Stimulated activated CD8-positive, alpha-beta memory T cell treated with anti-CD3 and anti-CD28 coated beads, Interleukin-4, amount 100 ng/mL, for 24 hours (primary cell): ENCODE results near the gene SLC5A9.
"Not testable (repeated sequence)": the region's sequence is repeated elsewhere in the genome, so short reads cannot be mapped to it uniquely, and the experiment has no call there.

ENCODE experiments used
- DNase-seq: peaks from one replicate; pipeline ENCODE4 v3.0.0-alpha.2; 2020; ENCODE audit warnings: low read depth

The SLC5A9 gene

DNA sequence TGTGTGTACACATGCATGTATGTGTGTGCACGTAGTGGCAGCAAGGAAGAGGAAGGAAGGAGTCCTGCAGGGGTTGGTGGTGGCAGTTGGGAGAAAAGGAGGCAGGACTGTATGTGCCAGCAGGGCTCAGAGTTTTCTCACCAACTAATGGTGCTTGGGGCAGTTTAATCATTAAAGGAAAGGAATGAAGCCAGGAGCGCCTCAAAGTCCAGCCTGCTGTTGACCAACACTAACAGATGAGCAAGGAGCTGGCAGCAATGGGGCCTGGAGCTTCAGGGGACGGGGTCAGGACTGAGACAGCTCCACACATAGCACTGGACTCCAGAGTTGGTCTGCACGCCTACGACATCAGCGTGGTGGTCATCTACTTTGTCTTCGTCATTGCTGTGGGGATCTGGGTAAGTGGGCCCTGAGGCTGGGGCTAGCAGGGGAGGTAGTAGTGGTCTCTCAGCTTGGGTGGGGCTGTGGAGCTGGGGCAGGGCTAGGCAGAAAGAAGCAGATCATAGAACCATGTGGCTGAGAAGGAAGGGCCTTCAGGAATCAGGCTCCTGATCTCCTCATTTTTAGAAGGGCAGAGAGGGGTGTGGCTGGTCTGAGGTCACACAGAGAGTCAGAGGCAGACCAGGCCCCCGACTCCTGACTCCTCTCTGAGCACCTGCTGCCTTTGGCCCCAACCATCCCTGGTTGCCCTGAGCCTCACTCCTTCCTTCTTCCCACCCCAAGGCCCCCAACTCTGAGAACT is at the start of gene SLC5A9:
SLC5A9 (plus strand) TSS at position 216 of the 742 bp plus-strand sequence; CDS start at position 237, 21 bp downstream.
- no peak for DNase-seq

GRCh38 chr1:48175116-48175515 is 47.4 kb upstream of the SLC5A9 start:
- no peak for DNase-seq

DNA sequence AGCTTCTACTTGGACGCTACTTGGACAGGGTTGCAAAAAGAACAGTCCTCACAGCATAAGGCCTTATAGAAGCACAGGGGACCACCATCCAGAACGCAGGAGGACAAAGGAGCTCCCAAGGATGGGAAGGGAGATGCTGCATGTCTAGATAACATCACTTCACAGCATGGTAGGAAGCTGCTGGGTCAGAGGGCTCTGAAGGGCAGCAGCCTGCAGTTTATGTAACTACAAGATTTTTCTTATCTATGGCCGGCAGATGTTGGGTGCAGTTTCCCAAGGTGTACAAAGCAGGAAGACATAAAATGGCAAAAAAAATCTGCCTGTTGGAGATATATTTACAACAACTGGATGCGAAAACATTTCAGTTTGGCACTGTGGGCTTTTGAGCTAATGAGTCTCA is 45.3 kb upstream of the SLC5A9 start:
- DNase-seq, result no peak

GRCh38 chr1:48181669-48182367 is 40.7 kb upstream of the SLC5A9 start:
- no peak for DNase-seq

GRCh38 chr1:48182439-48182838 is 40.1 kb upstream of the SLC5A9 start:
- no peak for DNase-seq

GRCh38 chr1:48186306-48186839 is 36.1 kb upstream of the SLC5A9 start:
- no peak for DNase-seq

- no peak for DNase-seq
These were observed 34.5 kb upstream of the SLC5A9 start for GRCh38 chr1:48187969-48188563.

- DNase-seq, result no peak
These were observed 31.6 kb upstream of the SLC5A9 start for GRCh38 chr1:48190881-48191280.

DNA sequence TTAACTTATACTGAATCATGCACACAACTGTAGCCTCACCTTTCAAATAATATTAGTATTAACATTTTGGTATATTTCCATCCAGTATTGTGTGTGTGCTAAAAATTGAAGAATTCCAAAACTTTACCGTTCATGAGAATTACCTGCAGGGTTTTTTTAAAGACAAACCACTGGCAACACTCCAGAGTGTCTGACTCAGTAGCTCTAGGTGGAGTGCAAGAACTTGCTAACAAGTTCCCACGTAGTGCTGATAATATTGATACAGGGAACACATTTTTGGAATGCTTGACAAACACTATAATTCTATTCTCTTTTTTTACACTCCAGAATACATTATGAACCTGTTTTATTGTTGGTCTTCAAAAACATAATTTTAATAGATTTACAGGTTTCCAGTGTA is 27.7 kb upstream of the SLC5A9 start:
- no peak for DNase-seq

DNA sequence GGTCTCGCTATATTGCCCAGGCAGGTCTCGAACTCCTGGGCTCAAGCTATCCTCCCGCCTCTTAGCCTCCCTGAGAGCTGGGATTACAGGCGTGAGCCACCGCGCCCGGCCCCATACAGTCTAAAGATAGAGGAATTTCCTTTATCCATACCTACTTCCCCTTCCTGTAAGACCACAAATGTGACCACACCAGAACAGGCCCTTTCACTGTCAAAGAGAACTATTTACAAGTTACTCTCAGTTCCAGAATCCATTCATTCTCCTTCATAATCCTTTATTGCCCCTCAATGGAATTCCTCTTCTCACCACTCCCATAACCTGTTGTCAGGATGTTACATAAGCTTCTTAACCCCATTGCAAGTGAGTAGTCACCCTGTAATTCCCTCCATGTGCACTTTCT is 26.3 kb upstream of the SLC5A9 start:
- no peak for DNase-seq

DNA sequence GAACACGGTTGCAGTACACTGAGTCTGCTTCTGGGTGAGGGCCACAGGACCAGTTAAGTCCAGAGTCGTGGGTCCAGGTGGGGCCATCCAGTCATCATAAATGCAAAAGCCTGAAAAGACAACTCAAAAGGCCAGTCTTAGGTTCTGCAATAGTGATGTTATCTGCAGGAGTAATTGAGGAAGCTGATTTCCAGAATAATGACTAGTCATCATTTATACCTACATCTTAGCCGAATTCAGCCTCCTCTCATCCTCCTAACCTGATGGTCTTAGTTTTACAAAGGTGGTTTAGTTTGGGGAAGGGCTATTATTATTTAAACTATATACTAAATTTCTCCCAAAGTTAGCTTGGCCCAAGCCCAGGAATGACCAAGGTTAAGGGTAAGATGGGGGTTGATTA is 23.5 kb upstream of the SLC5A9 start:
- no peak for DNase-seq

GRCh38 chr1:48200166-48200900 is 22.2 kb upstream of the SLC5A9 start:
- no peak for DNase-seq

GRCh38 chr1:48202030-48202752 is 20.3 kb upstream of the SLC5A9 start:
- DNase-seq, result peak; percentile 36

- no peak for DNase-seq
These were observed 19.1 kb upstream of the SLC5A9 start for GRCh38 chr1:48203287-48203900.

DNA sequence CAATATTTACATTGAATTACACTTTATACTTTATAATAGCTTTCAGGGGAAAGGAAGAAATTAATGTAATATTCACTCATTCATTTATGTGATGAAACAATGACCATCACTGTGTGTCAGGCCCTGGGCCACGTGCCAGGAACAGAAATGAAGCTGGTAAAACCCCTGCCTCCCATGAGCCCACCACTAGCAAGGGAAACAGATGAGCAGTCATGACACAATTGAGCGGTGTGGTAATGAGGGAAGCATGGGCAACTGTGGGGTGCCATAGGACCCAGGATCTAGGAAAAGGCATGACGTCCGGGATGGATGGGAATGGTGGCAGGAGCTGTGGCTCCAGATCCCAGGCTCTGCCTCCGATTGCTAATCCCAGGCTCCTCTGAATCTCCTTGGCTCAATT is 17.0 kb upstream of the SLC5A9 start:
- no peak for DNase-seq

DNA sequence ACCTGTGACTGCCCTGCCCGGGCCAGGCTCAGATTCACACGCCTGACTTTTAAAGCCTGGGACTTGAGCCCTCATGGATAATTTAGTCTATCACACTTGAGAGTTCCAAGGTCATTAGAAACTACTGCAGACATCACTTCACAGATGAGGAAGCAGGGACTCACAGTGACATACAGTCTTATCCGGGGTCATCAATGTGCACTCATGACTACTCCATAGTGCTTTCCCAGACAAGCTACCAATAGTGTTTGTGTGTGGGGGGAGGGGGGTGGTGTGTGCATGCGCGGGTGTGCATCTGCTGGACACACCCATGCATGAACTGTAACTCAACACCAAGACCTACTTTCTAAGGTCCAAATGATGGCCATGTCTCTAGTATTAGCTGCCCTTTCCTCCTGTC is 16.1 kb upstream of the SLC5A9 start:
- DNase-seq, result no peak

- DNase-seq, result no peak
These were observed 15.4 kb upstream of the SLC5A9 start for GRCh38 chr1:48207131-48207530.

DNA sequence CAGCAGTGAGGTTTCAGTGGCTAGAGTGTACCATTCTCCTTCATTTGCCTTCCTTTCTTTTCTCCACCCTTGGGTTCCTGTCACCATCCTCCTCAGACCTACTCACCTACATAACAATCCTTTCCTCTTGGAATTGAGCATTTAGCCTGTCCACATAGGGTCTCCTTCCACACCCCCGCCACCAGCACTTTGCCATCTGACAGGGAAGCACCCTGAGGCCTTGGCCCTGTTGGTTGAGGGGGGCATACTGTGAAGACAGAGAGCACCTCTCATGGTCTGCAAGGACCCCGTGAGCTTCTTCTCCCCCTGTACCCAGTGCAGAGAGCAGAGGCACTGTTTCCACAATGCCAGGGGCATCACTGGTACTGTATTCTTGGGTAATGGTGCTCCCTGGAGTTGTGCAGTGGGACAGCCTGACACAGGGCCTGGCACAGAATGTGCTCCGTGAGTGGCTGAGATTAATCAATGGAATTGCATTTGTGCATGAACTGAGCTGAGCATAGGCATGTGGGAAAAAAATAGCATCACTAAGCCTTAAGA is 14.9 kb upstream of the SLC5A9 start:
- DNase-seq, result no peak

DNA sequence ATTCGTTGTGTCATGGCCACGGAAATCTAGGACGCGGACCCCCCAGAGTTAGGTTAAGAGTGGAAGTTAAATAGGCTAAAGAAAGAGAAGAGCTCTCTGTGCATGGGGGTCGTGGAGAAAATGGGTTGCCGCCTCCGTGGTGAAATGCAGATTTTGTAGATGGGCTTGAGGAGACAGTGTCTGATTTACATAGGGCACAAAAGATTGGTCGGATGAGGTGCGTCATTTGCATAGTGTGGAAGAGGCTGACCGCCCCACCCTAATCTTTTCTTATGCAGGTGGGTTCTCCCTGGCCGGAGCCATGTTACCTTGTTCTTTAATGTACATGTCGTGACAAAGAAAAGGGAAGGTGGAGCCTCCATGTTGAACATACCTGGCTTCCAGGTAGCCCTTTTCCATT is 14.3 kb upstream of the SLC5A9 start:
- no peak for DNase-seq

GRCh38 chr1:48208652-48209051 is 13.9 kb upstream of the SLC5A9 start:
- no peak for DNase-seq

- DNase-seq, result not testable (repeated sequence)
These were observed 9.1 kb upstream of the SLC5A9 start for GRCh38 chr1:48213462-48213861.
